ENCODE data around the gene OPA3. TPM values are rescaled to one million over a fixed set of nuclear protein-coding genes. Genes with fewer than 3 reads are reported as not detected.

The OPA3 gene
- total RNA-seq, 1 experiment from 2014 or later = 11.1 TPM

DNA sequence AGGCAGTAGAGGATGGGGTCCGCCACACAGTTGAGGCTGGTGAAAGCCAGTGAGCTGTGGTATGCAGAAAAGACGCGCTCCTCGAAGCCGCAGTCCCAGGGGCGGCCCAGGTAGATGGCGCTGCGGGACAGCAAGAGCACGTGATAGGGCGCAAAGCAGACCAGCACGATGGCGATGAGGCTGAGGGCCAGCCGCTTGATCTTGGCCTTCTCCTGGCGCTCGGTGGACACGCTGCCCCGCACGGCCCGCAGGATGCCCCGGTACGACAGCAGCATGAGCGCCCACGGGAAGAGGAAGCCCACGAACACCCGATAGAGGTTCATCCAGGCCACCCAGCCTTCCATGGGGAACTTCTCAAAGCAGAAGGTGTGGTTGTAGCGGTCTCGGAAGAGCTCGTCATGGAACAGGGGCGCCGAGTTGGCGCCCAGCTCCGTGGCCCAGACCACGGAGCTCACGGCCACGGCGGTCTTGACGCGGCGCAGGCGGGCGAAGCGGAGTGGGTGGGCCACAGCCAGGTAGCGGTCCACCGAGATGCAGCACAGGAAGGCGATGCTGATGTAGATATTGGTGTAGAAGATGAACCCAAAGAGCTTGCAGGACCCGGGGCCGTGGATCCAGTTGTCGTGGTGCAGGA is 6.5 kb upstream of the OPA3 start:
- no peaks in the 10 kb centered on the region for H3K9me3 ChIP-seq (ENCODE audit: control insufficient read depth in 1 of 2, insufficient read depth in 1 of 2, low read depth in 1 of 2, low read length in 2 of 2)
- 0 out of 2 replicates have a peak overlapping the region, but pooled peaks have one; percentile 0 for H3K4me2 ChIP-seq (ENCODE audit: low read length)
- H3K27ac ChIP-seq (ENCODE audit: low read depth, low read length) = no peak overlapping the region; the same call in 1 of the 2 replicates
- no peaks in the 10 kb centered on the region for H3K36me3 ChIP-seq (ENCODE audit: control insufficient read depth in 1 of 2, insufficient read depth in 2 of 2, low read length in 2 of 2)
- ATAC-seq (peak; percentile 99), DNase-seq (ENCODE audit: low read depth, low spot score) (no peak)
- H3K4me1 ChIP-seq (ENCODE audit: control insufficient read depth in 1 of 2, insufficient read depth in 2 of 2, low read length in 2 of 2) = peaks cover 0 to 14% of the 10 kb centered on the region in 2 experiments; a peak in 2 of 4 replicates
- no peak overlapping the region for H3K4me3 ChIP-seq (replicated peaks in 1 of 2; ENCODE audit: low read depth in 1 of 2, low read length in 2 of 2)
- H4K20me1 ChIP-seq (ENCODE audit: insufficient read depth) = no peaks in the 10 kb centered on the region
- CTCF ChIA-PET = interaction anchor here (0.6 to 2.6 kb wide), 9 partner anchors 10 to 279 kb away, joined by 3 to 40 read pairs (median 4); partner anchors contain the start of gene QPCTL
- POLR2A ChIA-PET = interaction anchor here (0.6 to 1.6 kb wide), 3 partner anchors 23 to 83 kb away, joined by 3 to 14 read pairs (median 3); no protein-coding TSS in a partner anchor
- no peaks in the 10 kb centered on the region for H3K27me3 ChIP-seq (ENCODE audit: insufficient read depth, low read length)
- RAD21 ChIA-PET (ENCODE audit: low non-redundant PET in 1 of 2, low total read pairs in 2 of 2, uncharacterized antibody in 2 of 2, unreplicated experiment in 2 of 2) = interaction anchor here (1.3 to 1.7 kb wide), 2 partner anchors 51 kb away, joined by 7 to 17 read pairs; no protein-coding TSS in a partner anchor
- no peaks in the 10 kb centered on the region for H3K79me2 ChIP-seq (ENCODE audit: insufficient read depth, low read length)
- no peaks in the 10 kb centered on the region for H3K9me2 ChIP-seq (ENCODE audit: insufficient read depth)
- TF ChIP-seq, protein P1, sequence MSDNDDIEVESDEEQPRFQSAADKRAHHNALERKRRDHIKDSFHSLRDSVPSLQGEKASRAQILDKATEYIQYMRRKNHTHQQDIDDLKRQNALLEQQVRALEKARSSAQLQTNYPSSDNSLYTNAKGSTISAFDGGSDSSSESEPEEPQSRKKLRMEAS (IDR thresholded peaks at IDR 0.05) = peak; percentile 99
- TF ChIP-seq CBX3 (IDR thresholded peaks at IDR 0.05; ENCODE audit: low read depth) (peak; percentile 97), SRF (IDR thresholded peaks at IDR 0.05; ENCODE audit: low read depth) (no peak), RAD21 (IDR thresholded peaks at IDR 0.05; ENCODE audit: low read depth) (peak; percentile 92), EZH2 (IDR thresholded peaks at IDR 0.05) (no peak), SIN3A (IDR thresholded peaks at IDR 0.05; ENCODE audit: low read depth) (no peak), YY1 (IDR thresholded peaks at IDR 0.05; ENCODE audit: extremely low read depth, insufficient replicate concordance, low read depth, low read length) (peak; percentile 14)
- TF ChIP-seq, protein P2, sequence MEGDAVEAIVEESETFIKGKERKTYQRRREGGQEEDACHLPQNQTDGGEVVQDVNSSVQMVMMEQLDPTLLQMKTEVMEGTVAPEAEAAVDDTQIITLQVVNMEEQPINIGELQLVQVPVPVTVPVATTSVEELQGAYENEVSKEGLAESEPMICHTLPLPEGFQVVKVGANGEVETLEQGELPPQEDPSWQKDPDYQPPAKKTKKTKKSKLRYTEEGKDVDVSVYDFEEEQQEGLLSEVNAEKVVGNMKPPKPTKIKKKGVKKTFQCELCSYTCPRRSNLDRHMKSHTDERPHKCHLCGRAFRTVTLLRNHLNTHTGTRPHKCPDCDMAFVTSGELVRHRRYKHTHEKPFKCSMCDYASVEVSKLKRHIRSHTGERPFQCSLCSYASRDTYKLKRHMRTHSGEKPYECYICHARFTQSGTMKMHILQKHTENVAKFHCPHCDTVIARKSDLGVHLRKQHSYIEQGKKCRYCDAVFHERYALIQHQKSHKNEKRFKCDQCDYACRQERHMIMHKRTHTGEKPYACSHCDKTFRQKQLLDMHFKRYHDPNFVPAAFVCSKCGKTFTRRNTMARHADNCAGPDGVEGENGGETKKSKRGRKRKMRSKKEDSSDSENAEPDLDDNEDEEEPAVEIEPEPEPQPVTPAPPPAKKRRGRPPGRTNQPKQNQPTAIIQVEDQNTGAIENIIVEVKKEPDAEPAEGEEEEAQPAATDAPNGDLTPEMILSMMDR (IDR thresholded peaks at IDR 0.05 in 2 of 3, conservative IDR thresholded peaks at IDR 0.05 in 1 of 3; ENCODE audit: borderline replicate concordance in 1 of 3, insufficient read depth in 1 of 3, low read depth in 2 of 3, low read length in 2 of 3) = peak; percentile 65 to 91 (median 70); a peak in 5 of 6 replicates
- H2AFZ ChIP-seq (ENCODE audit: low read depth, low read length, poor library complexity, severe bottlenecking) = peak overlapping the region; percentile 54
- intact Hi-C loops (cut with micrococcal nuclease) = loop anchor here (1.0 kb wide), 1 partner anchor 51 kb away; no protein-coding TSS in a partner anchor
- no TSS peak for BruUV-seq (replicated peaks)
- H3K9ac ChIP-seq (ENCODE audit: low read length) = no peak overlapping the region
